H1 (cell line): ENCODE measurements around the gene SCAP. TPM values are rescaled to one million over a fixed set of nuclear protein-coding genes. Genes with fewer than 3 reads are reported as not detected.

Experiments used
- ATF2 ChIP-seq: IDR thresholded peaks from 2 replicates; pipeline ENCODE4 v1.6.1; 2012; ENCODE audit warnings: low read length, inconsistent platforms
- CTBP2 ChIP-seq: IDR thresholded peaks from 2 replicates; pipeline ENCODE4 v1.7.0; 2011; ENCODE audit warnings: borderline replicate concordance, mild to moderate bottlenecking, moderate library complexity, mixed read lengths, low read length; ENCODE audit not compliant: insufficient read depth, insufficient read length
- E2F6 ChIP-seq: IDR thresholded peaks from 2 replicates; pipeline ENCODE4 v1.6.1; 2012; ENCODE audit warnings: inconsistent platforms
- polyA plus RNA-seq, 7 experiments: library from polyadenylated mRNA; depleted of rRNA in 3 of 7; stranded (reverse) in 5 of 7; unstranded in 2 of 7; fragments of >200 nt in 5 of 7; fragments of 200-250 nt in 2 of 7; gene quantifications; 1 replicate in 5 of 7; 2 replicates in 1 of 7; 4 replicates in 1 of 7; pipeline versions ENCODE4 v1.2.1 to v1.2.3, GENCODE V29; 2011 to 2013; ENCODE audit warnings: missing spikeins in 2 of 7, mixed read lengths in 2 of 7
- total RNA-seq: library from RNA; stranded (reverse); fragmentation: NEBNext Ultra II Directional; extraction: Animal tissue kit (Norgen Biotek cat#: 25700); gene quantifications from 2 replicates; pipeline ENCODE4 v1.2.1, GENCODE V29; 2021

The SCAP gene
- total and polyA plus RNA-seq, 2 of the 8 experiments (the other 6 are each of a cell fraction or from before 2014, with no cell fraction given), result 74.0 to 114 TPM

GRCh38 chr3:47385007-47385406 lies 90.7 kb downstream of the SCAP start (continued):
- TF ChIP-seq CTBP2 (no peak), E2F6 (no peak), ATF2 (no peak)
- TF ChIP-seq, all 59 proteins: peak for 0
